ENCODE data around the gene C13orf42. TPM values are rescaled to one million over a fixed set of nuclear protein-coding genes. Genes with fewer than 3 reads are reported as not detected.

The C13orf42 gene
- total RNA-seq, 3 donors from 2014 or later: not detected

GRCh38 chr13:51118809-51119431, 7.8 kb upstream of the C13orf42 start:
- Histone ChIP-seq H3K4me3 (no peak overlapping the region), H3K27me3 (no peaks in the 10 kb centered on the region), H3K27ac (no peak overlapping the region), H3K4me1 (no peaks in the 10 kb centered on the region), H3K36me3 (no peaks in the 10 kb centered on the region), H3K9me3 (peaks cover 9 to 11% of the 10 kb centered on the region in 2 donors)
- DNase-seq (ENCODE audit: low spot score in 2 of 2): no peak
- intact Hi-C loops (cut with DNase I; ENCODE audit: low total_unique reads): no loop called here
- TF ChIP-seq POLR2AphosphoS5 (IDR thresholded peaks at IDR 0.05) (no peak), POLR2A (IDR thresholded peaks at IDR 0.05) (no peak), CTCF (IDR thresholded peaks at IDR 0.05) (no peak)

- Histone ChIP-seq H3K4me3 (no peak overlapping the region), H3K9me3 (peaks cover 9 to 11% of the 10 kb centered on the region in 2 donors), H3K4me1 (no peaks in the 10 kb centered on the region), H3K27me3 (no peaks in the 10 kb centered on the region), H3K36me3 (no peaks in the 10 kb centered on the region), H3K27ac (no peak overlapping the region)
- DNase-seq (ENCODE audit: low spot score in 2 of 2): no peak
- TF ChIP-seq POLR2A (IDR thresholded peaks at IDR 0.05) (no peak), POLR2AphosphoS5 (IDR thresholded peaks at IDR 0.05) (no peak), CTCF (IDR thresholded peaks at IDR 0.05) (no peak)
- intact Hi-C loops (cut with DNase I; ENCODE audit: low total_unique reads): no loop called here
Measured at GRCh38 chr13:51113969-51114368, 2.9 kb upstream of the C13orf42 start.

GRCh38 chr13:51113186-51113881, 2.3 kb upstream of the C13orf42 start:
- H3K27ac ChIP-seq: no peak overlapping the region
- intact Hi-C loops (cut with DNase I; ENCODE audit: low total_unique reads): no loop called here
- no peaks in the 10 kb centered on the region for H3K36me3 ChIP-seq
- no peaks in the 10 kb centered on the region for H3K27me3 ChIP-seq
- no peak overlapping the region for H3K4me3 ChIP-seq
- no peak for DNase-seq (ENCODE audit: low spot score in 2 of 2)
- H3K4me1 ChIP-seq: no peaks in the 10 kb centered on the region
- peaks cover 7 to 9% of the 10 kb centered on the region in 2 donors for H3K9me3 ChIP-seq
- TF ChIP-seq CTCF (IDR thresholded peaks at IDR 0.05) (no peak), POLR2A (IDR thresholded peaks at IDR 0.05) (no peak), POLR2AphosphoS5 (IDR thresholded peaks at IDR 0.05) (no peak)

- intact Hi-C loops (cut with DNase I; ENCODE audit: low total_unique reads): no loop called here
- H3K9me3 ChIP-seq: peaks cover 3 to 6% of the 10 kb centered on the region in 2 donors
- H3K4me3 ChIP-seq: no peak overlapping the region
- no peaks in the 10 kb centered on the region for H3K4me1 ChIP-seq
- no peaks in the 10 kb centered on the region for H3K36me3 ChIP-seq
- H3K27me3 ChIP-seq: no peaks in the 10 kb centered on the region
- H3K27ac ChIP-seq: no peak overlapping the region
- no peak for TF ChIP-seq POLR2AphosphoS5 (IDR thresholded peaks at IDR 0.05)
- no peak for TF ChIP-seq POLR2A (IDR thresholded peaks at IDR 0.05)
- no peak for TF ChIP-seq CTCF (IDR thresholded peaks at IDR 0.05)
- no peak for DNase-seq (ENCODE audit: low spot score in 2 of 2)
Measured at GRCh38 chr13:51112771-51113170, 1.7 kb upstream of the C13orf42 start.

GRCh38 chr13:51111997-51112396, 923 bp upstream of the C13orf42 start:
- DNase-seq (ENCODE audit: low spot score in 2 of 2): no peak
- H3K36me3 ChIP-seq: no peaks in the 10 kb centered on the region
- no peaks in the 10 kb centered on the region for H3K27me3 ChIP-seq
- H3K27ac ChIP-seq: no peak overlapping the region
- no peaks in the 10 kb centered on the region for H3K9me3 ChIP-seq
- H3K4me3 ChIP-seq: no peak overlapping the region
- no peaks in the 10 kb centered on the region for H3K4me1 ChIP-seq
- intact Hi-C loops (cut with DNase I; ENCODE audit: low total_unique reads): no loop called here
- TF ChIP-seq CTCF (IDR thresholded peaks at IDR 0.05): no peak
- no peak for TF ChIP-seq POLR2AphosphoS5 (IDR thresholded peaks at IDR 0.05)
- no peak for TF ChIP-seq POLR2A (IDR thresholded peaks at IDR 0.05)
